Urinary bladder (tissue), 4 donors: ENCODE measurements around the gene HSD17B13. TPM values are rescaled to one million over a fixed set of nuclear protein-coding genes. Genes with fewer than 3 reads are reported as not detected.

Experiments
- DNase-seq: peaks from one replicate; pipeline ENCODE4 v3.0.0-alpha.2; 2015; ENCODE audit errors: extremely low spot score
- H3K27ac ChIP-seq: one replicate; pipeline ENCODE4 v1.5.1; 2013; ENCODE audit warnings: low read depth, mild to moderate bottlenecking, moderate library complexity
- H3K36me3 ChIP-seq: one replicate; pipeline ENCODE4 v1.6.1; 2013; ENCODE audit warnings: mild to moderate bottlenecking, moderate library complexity; ENCODE audit not compliant: insufficient read depth
- H3K4me1 ChIP-seq: one replicate; pipeline ENCODE4 v1.6.1; 2013; ENCODE audit warnings: mild to moderate bottlenecking, moderate library complexity; ENCODE audit not compliant: insufficient read depth
- H3K4me3 ChIP-seq: one replicate; pipeline ENCODE4 v1.5.1; 2013; ENCODE audit warnings: low read depth, low read length
- whole genome bisulfite sequencing: extraction: QIAGEN DNeasy Blood & Tissue Kit; methylation state at CpG from one replicate; pipeline ENCODE4 v1.1.7; 2013; 5-methylcytosine and 5-hydroxymethylcytosine counted together
- polyA plus RNA-seq: library from polyadenylated mRNA; stranded (reverse); fragments of 200-250 nt; gene quantifications from one replicate; pipeline ENCODE4 v1.2.3, GENCODE V29; 2013
- total RNA-seq: library from RNA; depleted of rRNA; stranded (reverse); fragments of >200 nt; gene quantifications from one replicate; pipeline ENCODE4 v1.2.3, GENCODE V29; 2014
- donor health status: healthy with polysubstance abuse.
- donor health status: healthy.

Gene HSD17B13, protein sequence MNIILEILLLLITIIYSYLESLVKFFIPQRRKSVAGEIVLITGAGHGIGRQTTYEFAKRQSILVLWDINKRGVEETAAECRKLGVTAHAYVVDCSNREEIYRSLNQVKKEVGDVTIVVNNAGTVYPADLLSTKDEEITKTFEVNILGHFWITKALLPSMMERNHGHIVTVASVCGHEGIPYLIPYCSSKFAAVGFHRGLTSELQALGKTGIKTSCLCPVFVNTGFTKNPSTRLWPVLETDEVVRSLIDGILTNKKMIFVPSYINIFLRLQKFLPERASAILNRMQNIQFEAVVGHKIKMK
- 1.2 TPM for total RNA-seq
- polyA plus RNA-seq: 1.1 TPM

DNA sequence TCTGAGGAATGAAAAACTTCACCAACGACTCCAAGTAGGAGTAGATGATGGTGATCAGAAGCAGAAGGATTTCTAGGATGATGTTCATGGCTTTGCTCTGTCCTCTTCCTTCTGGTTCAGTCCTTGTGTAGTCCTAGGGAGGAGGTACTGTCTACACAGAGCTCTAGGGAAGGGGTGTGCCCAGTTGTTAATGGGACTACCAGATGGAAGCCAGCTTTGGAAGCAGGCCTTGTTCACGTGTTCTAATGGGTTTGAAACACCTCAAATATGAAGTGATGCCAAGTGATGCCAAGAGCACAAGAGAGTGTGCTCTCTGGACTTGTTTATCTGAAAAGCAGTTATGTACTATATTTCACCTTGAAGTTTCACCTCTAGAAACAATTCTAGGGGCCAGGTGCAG is at the start of gene HSD17B13:
Gene HSD17B13, minus strand, starts transcription at position 129 of the 400 bp plus-strand sequence. Its CDS starts 41 bp downstream, at position 88.
- no peak for DNase-seq
- WGBS: 42% methylated on average over 2 of the region's 2 CpGs
- H3K4me1 ChIP-seq: no peaks in the 10 kb centered on the region
- H3K27ac ChIP-seq: no peak within 1 kb of the TSS
- H3K4me3 ChIP-seq: no peak within 1 kb of the TSS
- no peaks in the 10 kb centered on the region for H3K36me3 ChIP-seq

DNA sequence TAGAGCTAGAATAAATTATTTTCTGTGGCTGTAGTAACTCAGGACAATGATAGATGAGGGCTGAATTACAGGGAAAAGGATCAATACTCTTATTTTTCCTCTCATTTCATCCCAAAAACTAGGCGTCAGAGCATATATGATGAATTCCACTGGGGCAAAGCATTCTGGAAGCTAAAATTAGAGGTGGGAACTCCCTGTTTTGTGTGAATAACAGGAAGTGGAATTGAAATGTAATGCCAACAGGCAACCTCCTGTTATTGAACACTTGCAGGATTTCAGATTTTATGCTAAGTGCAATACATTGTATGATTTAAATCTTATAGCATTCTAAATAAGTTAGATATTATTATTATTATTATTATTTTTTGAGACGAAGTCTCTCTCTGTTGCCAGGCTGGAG is 47.4 kb upstream of the HSD17B13 start:
- H3K27ac ChIP-seq: no peak overlapping the region
- no peaks in the 10 kb centered on the region for H3K4me1 ChIP-seq
- 86% methylated on average over 2 of the region's 2 CpGs for whole genome bisulfite sequencing
- no peak overlapping the region for H3K4me3 ChIP-seq
- DNase-seq: no peak
- H3K36me3 ChIP-seq: no peaks in the 10 kb centered on the region

DNA sequence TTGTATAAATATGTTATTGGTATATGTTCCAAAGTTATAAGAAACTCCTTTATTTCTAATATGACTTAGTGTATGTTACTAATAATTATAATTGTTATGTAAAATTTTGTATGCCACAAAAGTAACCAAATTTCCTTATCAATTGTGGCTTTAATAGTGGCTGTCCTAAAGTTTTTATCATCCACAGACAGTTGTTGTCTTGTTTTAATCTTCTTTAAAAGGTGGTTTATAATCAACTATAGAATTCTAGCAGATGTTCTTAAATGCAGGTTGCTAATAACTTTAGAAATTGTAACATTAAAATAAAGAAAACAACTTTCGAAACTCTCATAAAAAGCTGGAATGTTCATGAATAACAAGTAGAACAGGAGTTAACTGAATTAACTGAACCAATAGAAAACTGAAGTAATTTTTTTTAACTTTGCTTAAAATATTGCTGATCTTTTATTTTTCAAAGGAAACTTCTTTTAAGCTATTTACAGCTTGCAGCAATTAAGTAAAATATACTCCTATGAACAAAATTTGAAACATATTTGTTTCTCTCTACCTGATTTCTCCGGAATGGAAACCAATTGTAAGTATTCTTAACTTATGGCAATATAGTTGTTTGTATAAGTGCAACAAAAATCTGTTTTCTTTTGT is 44.0 kb upstream of the HSD17B13 start:
- Histone ChIP-seq H3K4me3 (no peak overlapping the region), H3K36me3 (no peaks in the 10 kb centered on the region), H3K4me1 (no peaks in the 10 kb centered on the region), H3K27ac (no peak overlapping the region)
- 50% methylated on average over 2 of the region's 2 CpGs for WGBS
- DNase-seq: no peak

DNA sequence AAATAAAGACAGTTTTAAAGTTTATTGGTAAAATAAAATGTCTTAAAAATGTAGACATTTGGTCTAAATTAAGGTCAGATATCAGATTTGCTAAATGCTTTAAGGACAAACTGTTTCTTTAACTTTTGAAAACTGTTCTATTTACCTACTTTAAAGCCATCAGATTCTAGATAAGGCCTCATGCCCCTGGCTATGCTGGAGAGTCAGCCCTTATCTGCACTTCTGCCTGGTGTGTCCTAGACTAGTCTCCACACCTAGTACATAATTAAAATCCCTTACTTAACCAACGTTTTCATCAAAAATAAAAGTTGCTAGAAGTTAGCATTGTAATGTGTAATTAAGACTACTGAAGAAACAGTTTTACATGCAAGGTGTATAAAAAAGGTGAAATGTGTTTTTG is 42.7 kb upstream of the HSD17B13 start:
- no peaks in the 10 kb centered on the region for H3K4me1 ChIP-seq
- H3K36me3 ChIP-seq: no peaks in the 10 kb centered on the region
- no peak for DNase-seq
- H3K27ac ChIP-seq: no peak overlapping the region
- H3K4me3 ChIP-seq: no peak overlapping the region
- WGBS: 54% methylated on average over 1 of the region's 1 CpG

DNA sequence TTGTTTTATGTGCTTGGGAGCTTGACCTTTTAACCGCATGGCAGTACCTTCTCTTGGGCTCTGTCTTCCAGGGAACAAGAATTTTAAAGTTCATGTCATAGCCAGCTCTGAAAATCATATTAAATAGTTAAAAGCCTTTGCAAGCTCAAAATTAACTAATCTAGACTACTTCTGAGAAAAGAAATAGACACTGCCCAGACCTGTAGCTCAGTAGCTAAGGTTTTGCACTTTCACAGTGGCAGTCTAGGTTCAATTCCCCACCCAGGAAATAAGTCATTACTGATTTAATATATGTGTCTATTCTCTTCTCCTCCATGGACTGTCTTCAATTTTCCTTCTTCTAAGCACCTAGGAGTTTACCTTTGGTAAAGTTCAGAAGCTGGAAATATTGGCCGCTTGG is 40.9 kb upstream of the HSD17B13 start:
- Histone ChIP-seq H3K4me1 (no peaks in the 10 kb centered on the region), H3K36me3 (no peaks in the 10 kb centered on the region), H3K4me3 (no peak overlapping the region), H3K27ac (no peak overlapping the region)
- 97% methylated on average over 2 of the region's 2 CpGs for WGBS
- no peak for DNase-seq

DNA sequence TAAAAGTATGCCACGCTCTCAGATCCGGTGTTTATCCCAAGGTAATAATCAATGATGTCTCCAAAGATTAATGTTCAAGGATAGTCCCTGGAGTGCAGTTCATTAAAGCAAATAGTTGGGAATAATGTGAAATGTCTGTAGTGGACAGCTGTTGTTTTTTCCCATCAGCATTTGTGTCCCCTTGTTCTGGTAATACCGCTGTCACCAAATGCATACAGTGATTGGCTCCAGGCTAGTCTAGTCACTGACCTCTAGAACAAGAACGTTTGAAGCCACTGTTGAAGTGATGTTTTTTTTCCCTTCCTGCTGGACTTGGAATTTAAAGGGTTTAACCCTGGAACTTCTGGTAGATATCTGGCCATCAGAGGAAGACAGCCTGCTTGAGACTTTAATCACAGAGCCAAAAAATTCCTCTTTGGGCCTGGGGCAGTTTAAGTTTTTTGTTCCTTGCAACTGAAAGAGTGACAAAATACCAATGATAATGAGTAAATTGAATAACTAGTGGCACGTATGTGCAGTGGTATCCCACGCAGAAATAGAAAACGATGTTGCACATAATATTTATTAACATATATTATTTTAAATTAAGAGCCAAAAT is 37.8 kb upstream of the HSD17B13 start:
- no peak overlapping the region for H3K27ac ChIP-seq
- H3K4me3 ChIP-seq: no peak overlapping the region
- H3K36me3 ChIP-seq: no peaks in the 10 kb centered on the region
- WGBS: 77% methylated on average over 7 of the region's 7 CpGs
- H3K4me1 ChIP-seq: no peaks in the 10 kb centered on the region
- DNase-seq: no peak

DNA sequence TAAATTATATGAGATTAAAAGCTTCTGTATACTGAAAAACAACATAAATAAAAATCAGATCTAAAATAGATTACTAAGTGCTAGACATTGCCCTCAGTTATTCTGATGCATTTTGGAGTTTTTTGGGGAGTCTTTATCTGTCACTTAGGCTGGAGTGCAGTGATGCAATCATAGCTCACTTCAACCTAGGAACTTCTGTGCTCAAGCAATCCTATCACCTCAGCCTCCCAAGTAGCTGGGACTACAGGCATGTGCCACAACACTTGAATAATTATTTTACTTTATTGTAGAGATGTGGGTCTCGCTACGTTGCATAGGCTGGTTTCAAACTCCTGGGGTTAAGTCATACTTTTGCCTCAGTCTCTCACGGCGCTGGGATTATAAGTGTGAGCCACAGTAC is 36.6 kb upstream of the HSD17B13 start:
- Histone ChIP-seq H3K4me3 (no peak overlapping the region), H3K27ac (no peak overlapping the region), H3K36me3 (no peaks in the 10 kb centered on the region), H3K4me1 (no peaks in the 10 kb centered on the region)
- no peak for DNase-seq
- 95% methylated on average over 4 of the region's 4 CpGs for WGBS

DNA sequence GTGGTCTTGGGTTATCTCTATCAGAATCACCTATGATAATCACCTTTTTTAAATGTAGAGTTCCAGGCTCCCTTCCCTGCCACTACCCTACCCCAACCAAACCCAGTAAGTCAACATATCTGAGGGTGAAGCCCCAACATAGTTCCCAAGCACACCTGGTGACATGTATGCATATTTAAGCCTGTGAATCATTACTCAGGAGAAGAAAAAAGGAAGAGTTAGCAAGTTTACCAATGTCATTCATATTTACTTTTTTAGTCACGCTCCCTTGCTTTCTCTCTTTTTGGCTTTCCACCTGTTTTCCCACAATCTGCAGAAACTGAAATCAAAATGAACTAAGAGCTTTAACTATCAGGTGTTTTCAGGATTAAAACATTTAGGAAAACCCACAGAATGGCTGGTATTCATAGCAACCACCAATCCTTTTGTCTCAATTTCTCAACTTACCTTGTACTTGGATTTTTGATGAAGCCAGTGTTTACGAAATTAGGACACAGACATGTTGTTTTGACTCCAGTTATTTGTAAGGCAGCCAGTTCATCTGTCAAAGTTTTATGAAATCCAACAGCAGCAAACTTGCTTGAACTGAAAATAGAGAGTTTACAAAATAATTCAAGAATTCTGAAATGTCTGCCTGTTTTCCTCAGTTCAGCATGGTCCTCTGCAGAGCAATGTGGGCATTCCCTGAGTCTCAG is 34.3 kb upstream of the HSD17B13 start:
- no peak for DNase-seq
- Histone ChIP-seq H3K4me3 (no peak overlapping the region), H3K27ac (no peak overlapping the region), H3K4me1 (no peaks in the 10 kb centered on the region), H3K36me3 (no peaks in the 10 kb centered on the region)
- WGBS: 84% methylated on average over 2 of the region's 2 CpGs

DNA sequence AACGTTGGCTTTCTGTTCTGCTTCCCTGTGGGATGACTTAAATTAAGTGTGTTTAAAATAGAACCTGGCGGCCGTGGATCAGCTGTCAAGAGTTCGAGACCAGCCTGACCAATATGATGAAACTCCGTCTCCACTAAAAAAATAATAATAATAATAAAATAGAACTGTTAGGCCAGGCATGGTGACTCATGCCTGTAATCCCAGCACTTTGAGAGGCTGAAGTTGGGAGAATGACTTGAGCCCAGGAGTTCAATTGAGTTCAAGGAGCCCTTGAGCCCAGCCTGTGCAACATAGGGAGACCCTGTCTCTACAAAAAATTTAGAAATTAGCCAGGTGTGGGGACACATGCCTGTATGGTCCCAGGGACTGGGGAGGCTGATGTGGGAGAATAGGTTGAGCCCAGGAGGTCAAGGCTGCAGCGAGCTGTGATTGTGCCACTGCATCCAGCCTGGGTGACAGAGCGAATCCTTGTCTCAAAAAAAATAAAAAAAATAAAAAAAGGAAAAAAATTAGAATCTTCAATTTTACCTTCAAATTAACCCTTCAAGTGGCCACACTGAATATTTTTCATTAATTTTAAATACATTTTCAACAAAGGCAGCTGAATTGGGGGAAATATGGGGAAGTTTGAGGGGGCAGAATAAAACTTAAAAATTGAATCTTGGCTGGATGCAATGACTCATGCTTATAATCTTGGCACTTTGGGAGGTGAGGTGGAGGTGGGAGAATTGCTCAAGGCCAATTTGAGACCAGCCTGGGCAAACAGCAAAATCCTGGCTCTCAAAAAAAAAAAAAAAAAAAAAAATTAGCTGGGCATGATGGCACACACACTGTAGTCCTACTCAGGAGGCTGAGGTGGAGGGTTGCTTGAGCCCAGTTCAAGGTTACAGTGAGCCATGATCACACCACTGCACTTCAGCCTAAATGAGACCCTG is 31.8 kb upstream of the HSD17B13 start:
- no peak for DNase-seq
- H3K27ac ChIP-seq: no peak overlapping the region
- WGBS: 40% methylated on average over 7 of the region's 7 CpGs
- no peaks in the 10 kb centered on the region for H3K4me1 ChIP-seq
- no peak overlapping the region for H3K4me3 ChIP-seq
- no peaks in the 10 kb centered on the region for H3K36me3 ChIP-seq

DNA sequence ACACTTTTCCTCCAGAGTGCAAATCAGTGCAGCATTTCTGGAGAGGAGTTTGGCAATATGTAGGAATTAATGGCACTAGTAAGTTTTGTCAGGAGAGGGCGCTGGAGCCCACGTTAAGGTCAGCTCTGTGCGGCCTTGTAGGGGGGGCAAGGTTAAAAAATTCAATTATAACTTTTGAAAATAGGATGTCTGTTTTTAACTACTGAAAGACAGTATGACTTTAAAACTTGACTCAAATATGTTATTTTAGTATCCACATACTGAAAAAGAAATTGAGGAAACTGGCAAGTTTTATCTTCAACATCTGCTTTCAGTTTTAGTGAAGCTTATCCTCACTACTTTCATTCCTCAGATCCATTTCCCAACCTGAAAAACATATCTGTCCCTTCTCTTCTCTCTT is 30.9 kb upstream of the HSD17B13 start:
- H3K36me3 ChIP-seq: no peaks in the 10 kb centered on the region
- H3K27ac ChIP-seq: no peak overlapping the region
- H3K4me3 ChIP-seq: no peak overlapping the region
- 11% methylated on average over 3 of the region's 3 CpGs for WGBS
- no peaks in the 10 kb centered on the region for H3K4me1 ChIP-seq
- DNase-seq: no peak

DNA sequence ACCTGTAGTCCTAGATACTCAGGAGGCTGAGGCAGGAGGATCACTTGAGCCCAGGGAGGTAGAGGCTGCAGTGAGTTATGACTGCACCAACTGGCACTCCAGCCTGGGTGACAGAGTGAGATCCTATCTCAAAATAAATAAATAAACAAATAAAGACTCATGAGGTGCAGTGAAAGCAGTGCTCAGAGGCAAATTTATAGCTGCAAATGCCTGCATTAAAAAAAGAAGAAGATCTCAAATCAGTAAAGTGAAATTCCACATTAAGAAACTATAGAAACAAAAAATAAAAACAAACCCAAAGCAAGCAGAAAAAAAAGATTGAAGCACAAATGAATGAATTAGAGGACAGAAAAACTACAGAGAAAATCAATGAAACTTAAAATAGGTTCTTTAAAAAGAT is 22.5 kb upstream of the HSD17B13 start:
- no peak overlapping the region for H3K4me3 ChIP-seq
- H3K27ac ChIP-seq: no peak overlapping the region
- DNase-seq: no peak
- no peaks in the 10 kb centered on the region for H3K4me1 ChIP-seq
- H3K36me3 ChIP-seq: peaks cover 1% of the 10 kb centered on the region

DNA sequence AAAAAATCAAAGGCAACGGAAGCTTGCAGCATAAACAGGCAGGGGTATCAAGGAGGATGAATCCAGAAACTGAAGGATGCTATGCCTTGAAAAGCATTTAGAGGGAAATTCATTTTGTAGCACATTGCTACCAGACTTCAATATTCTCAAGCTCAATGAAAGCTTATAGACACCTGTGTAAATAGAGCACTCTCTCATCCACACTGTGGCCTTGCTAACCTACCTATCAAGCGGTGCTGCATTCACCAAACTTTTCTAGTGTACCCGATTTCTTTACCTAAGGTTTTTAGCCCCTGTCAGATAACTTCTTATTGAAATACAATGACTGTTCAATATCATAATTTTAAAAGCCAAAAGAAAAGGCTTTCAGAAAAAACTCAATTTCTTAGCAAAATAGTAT is 20.2 kb upstream of the HSD17B13 start:
- Histone ChIP-seq H3K4me1 (no peaks in the 10 kb centered on the region), H3K27ac (no peak overlapping the region), H3K4me3 (no peak overlapping the region), H3K36me3 (peaks cover 5% of the 10 kb centered on the region)
- DNase-seq: no peak
- 96% methylated on average over 3 of the region's 3 CpGs for whole genome bisulfite sequencing
